Neuron (in vitro differentiated cells): ENCODE measurements around the gene PRR15L.

ENCODE experiments used
- H2AFZ ChIP-seq: one replicate; pipeline ENCODE4 v1.6.1; 2013; ENCODE audit warnings: low read depth, mild to moderate bottlenecking, inconsistent platforms, low read length, moderate library complexity
- H3K27me3 ChIP-seq: one replicate; pipeline ENCODE4 v1.6.1; 2013; ENCODE audit warnings: low read length; ENCODE audit not compliant: insufficient read depth
- H3K36me3 ChIP-seq: one replicate; pipeline ENCODE4 v1.6.1; 2013; ENCODE audit warnings: low read length; ENCODE audit not compliant: insufficient read depth
- H3K4me1 ChIP-seq: one replicate; pipeline ENCODE4 v1.6.1; 2013; ENCODE audit warnings: low read length; ENCODE audit not compliant: insufficient read depth
- H3K4me3 ChIP-seq: 2 replicates; pipeline ENCODE4 v1.5.1; 2013; ENCODE audit warnings: mild to moderate bottlenecking, low read length, moderate library complexity
- H3K9me3 ChIP-seq: one replicate; pipeline ENCODE4 v1.6.1; 2013; ENCODE audit warnings: low read length

The PRR15L gene

DNA sequence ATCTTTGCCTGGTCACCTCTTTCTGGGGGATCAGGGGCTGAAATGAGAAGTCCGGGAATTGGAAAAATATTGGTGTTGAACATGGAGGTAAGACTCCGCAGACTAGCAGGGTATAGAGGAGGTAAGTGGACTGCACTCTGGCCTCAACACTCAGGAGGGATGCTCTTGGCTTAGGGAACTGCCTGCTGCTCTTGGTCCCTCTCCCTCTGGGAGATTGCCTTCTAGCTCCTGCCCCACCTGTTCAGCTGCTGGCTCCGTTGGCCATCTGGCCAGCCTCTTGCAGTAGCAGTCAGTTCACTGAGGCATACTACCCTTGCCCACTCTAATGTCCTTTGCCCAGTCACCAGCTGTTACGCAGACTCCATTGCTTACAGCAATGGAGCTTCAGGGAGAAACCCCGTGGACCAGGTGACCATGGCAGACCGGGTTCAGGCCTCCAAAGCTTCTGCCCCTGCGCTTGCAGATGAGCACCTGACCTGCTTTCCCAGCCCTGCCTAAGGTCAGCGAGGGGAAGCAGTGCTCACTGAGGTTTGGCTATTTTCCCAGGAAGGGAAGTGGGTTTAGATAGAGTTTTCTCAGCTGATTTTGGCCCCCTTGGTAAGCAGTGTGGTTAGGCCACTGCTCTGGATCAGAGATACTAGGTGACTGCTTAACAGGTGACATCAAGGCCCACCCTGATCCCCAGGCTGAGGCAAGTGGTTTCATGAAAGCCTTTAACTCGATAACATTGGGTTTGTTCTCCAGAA lies 25.1 kb upstream of the PRR15L start:
- Histone ChIP-seq H3K4me3 (no peak overlapping the region), H3K27me3 (no peaks in the 10 kb centered on the region), H2AFZ (no peak overlapping the region), H3K9me3 (no peaks in the 10 kb centered on the region), H3K4me1 (peaks cover 28% of the 10 kb centered on the region), H3K36me3 (peaks cover 49% of the 10 kb centered on the region)

DNA sequence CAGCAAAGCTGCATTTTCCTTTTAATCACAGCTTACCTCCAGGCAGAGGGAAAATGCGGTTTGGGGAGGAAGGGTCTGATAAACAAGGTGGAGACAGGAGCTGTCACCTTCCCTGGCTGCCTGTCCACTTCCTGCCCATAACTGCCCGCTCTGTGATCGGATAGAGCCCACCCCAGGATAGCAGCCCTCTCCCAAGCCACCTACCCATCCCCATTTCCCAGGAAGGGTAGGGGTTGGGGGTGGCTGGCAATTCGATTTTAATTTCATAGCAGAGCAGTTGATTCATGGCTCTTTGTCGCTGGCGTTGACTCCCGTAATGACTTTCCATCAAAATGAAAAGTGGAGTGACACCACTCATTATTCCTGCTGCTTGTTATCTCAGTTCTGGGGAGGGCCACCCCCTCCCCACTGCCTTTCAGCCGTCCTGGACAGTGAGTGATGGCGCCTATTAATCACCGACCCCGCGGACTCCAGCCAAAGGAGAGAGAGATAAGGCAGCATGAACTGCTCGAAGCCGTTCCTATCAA lies 24.5 kb upstream of the PRR15L start:
- H3K36me3 ChIP-seq: peaks cover 54% of the 10 kb centered on the region
- no peak overlapping the region for H2AFZ ChIP-seq

DNA sequence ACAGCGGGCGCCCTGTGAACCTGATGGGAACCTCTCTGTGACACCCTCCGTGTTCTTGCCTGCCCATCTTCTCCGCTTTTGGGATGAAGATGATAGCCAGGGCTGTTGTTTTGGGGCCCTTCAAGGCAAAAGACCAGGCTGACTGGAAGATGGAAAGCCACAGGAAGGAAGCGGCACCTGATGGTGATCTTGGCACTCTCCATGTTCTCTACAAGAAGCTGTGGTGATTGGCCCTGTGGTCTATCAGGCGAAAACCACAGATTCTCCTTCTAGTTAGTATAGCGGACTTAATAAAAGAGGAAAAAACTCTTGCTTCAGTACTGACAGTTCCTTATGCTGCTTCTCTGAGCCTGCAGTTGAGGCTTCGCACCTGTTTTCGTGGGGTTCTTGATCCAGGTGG lies 23.8 kb upstream of the PRR15L start:
- Histone ChIP-seq H3K4me3 (no peak overlapping the region), H3K9me3 (no peaks in the 10 kb centered on the region), H3K36me3 (peaks cover 57% of the 10 kb centered on the region), H2AFZ (no peak overlapping the region), H3K27me3 (no peaks in the 10 kb centered on the region), H3K4me1 (peaks cover 15% of the 10 kb centered on the region)

More for the DNA sequence above, 24.5 kb upstream of the PRR15L start:
- peaks cover 22% of the 10 kb centered on the region for H3K4me1 ChIP-seq
- H3K27me3 ChIP-seq: no peaks in the 10 kb centered on the region
- no peaks in the 10 kb centered on the region for H3K9me3 ChIP-seq
- H3K4me3 ChIP-seq: no peak overlapping the region

DNA sequence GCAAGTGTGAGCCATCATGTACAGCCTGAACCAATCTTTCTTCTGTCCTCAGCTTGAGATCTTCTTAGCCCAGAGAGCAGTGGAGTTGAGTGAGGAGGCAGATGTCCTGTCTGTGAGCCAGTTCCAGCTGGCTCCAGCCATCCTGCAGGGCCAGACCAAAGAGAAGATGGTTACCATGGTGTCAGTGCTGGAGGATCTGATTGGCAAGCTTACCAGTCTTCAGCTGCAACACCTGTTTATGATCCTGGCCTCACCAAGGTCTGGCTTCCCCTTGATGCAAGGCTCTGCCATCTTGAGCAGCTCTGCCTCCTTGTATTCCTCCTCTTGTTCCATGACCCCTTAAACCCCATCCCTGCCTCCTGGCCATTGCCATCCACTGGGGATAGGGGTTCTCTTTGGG lies 22.9 kb upstream of the PRR15L start:
- H3K27me3 ChIP-seq: no peaks in the 10 kb centered on the region
- no peak overlapping the region for H2AFZ ChIP-seq
- no peak overlapping the region for H3K4me3 ChIP-seq
- peaks cover 66% of the 10 kb centered on the region for H3K36me3 ChIP-seq
- no peaks in the 10 kb centered on the region for H3K9me3 ChIP-seq
- H3K4me1 ChIP-seq: peaks cover 10% of the 10 kb centered on the region

DNA sequence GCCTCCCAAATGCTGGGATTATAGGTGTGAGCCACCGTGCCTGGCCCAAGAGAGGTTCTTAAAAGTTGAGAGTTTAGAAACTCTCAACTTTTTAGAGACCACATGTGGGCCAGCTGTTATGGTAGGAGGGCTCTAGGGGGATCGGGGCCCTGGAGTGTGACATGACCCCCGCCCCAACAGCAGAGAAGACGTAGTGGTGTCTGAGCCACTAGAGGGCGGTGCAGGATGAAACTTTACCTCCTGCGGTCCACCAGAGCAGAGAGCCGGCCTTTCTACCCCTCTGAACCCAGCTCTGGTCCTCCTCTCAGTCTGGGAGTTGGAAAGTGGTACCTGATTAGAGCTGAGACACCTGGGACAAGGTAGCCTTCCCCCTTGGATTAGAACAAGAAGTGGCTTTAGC lies 20.6 kb upstream of the PRR15L start:
- peaks cover 10% of the 10 kb centered on the region for H3K4me1 ChIP-seq
- peaks cover 81% of the 10 kb centered on the region for H3K36me3 ChIP-seq
- no peak overlapping the region for H3K4me3 ChIP-seq
- no peaks in the 10 kb centered on the region for H3K9me3 ChIP-seq
- no peak overlapping the region for H2AFZ ChIP-seq
- no peaks in the 10 kb centered on the region for H3K27me3 ChIP-seq

DNA sequence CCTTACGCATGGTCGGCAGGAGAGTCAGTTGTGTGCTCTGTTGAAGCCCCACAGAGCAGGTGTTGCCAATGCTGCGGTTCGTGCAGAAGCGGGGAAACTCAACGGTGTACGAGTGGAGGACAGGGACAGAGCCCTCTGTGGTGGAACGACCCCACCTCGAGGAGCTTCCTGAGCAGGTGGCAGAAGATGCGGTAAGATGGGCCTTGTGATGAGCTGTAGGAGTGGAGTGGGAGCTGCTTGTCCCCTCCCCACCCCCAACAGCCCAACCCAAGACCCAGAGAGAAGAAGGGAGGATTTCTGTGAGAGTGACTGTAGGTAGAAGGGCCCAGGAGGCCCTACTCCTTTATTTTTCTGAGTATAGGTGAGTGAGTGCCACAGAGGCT lies 18.1 kb upstream of the PRR15L start:
- peaks cover 12% of the 10 kb centered on the region for H3K4me1 ChIP-seq
- no peaks in the 10 kb centered on the region for H3K9me3 ChIP-seq
- H3K4me3 ChIP-seq: no peak overlapping the region
- no peaks in the 10 kb centered on the region for H3K27me3 ChIP-seq
- H2AFZ ChIP-seq: no peak overlapping the region
- peaks cover 63% of the 10 kb centered on the region for H3K36me3 ChIP-seq

DNA sequence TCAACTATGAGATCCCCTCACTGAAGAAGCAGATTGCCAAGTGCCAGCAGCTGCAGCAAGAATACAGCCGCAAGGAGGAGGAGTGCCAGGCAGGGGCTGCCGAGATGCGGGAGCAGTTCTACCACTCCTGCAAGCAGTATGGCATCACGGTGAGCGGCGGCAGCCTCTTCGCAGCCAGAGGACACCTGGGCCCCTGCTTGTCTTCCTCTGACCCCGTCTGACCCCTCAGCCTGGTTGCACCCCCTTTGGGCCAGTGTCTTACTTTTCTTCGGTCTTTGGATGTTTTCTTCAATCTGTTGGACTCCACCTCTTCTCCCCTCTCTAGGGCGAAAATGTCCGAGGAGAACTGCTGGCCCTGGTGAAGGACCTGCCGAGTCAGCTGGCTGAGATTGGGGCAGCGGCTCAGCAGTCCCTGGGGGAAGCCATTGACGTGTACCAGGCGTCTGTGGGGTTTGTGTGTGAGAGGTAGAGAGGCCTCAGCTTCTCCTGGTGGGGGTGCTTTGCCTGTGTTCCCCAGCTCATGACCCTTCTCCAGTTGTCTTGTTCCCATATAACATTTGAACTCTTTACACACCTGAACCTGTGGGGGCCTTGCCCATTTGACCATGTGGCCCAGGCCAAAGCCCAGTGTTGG lies 17.6 kb upstream of the PRR15L start:
- Histone ChIP-seq H3K36me3 (peaks cover 58% of the 10 kb centered on the region), H3K9me3 (no peaks in the 10 kb centered on the region), H3K4me3 (no peak overlapping the region)

DNA sequence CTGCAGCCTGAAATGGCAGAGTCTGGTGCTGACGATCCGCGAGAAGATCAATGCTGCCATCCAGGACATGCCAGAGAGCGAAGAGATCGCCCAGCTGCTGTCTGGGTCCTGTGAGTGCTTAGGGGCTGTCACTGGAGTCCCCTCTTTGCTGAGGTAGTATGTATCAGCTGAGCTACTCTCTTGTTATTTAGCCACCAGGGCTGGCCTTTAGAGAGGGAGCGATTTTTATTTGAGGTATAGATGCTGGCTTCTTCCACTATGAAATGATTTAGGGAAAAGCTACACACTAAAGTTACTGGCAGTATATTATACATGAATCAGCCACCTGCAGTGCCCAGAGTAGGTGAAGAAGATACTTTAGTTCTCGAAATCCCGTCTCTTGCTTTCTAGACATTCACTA lies 15.9 kb upstream of the PRR15L start:
- Histone ChIP-seq H3K27me3 (no peaks in the 10 kb centered on the region), H3K36me3 (peaks cover 40% of the 10 kb centered on the region), H3K9me3 (no peaks in the 10 kb centered on the region), H3K4me3 (no peak overlapping the region), H3K4me1 (peaks cover 12% of the 10 kb centered on the region), H2AFZ (no peak overlapping the region)

More for the DNA sequence above, 17.6 kb upstream of the PRR15L start:
- peaks cover 14% of the 10 kb centered on the region for H3K4me1 ChIP-seq
- no peaks in the 10 kb centered on the region for H3K27me3 ChIP-seq
- H2AFZ ChIP-seq: no peak overlapping the region

DNA sequence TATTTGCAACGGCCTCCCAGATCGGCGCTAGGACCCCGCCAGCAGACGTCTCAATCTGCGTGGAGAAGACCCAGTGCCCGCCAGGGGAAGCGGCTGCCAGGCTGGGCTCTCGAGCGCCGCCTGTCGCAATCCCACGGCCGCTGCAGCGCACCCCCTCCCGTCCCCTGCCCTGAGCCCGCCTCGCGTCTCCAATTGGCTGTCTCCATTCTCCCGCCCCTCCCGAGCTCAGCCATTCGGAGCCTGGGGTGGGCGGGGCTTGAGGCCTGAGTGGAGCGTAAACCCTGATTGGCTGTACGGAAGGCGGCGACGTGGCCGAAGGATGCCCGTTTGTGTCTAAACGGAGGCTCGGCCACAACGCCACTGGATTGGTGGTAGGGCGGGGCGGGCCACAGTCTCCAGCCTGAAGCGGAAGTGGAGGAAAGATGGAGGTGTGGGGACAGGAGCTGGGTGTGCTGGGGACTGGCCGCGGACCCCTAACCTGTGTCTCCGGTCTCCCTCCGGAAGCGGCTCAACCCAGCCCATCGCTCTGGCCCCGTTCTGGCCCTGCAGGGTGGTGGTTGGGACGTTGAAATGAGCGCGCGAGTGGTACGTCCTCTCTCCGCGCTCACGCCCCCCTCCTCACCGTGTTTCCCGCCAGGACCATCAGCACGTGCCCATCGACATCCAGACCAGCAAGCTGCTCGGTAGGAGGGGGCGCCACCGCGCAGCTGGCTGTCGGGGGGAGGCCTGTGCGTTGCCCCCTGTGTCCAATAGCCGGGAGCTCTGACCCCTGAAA lies 13.2 kb upstream of the PRR15L start, which contains the start of gene CDK5RAP3:
TSS of gene CDK5RAP3 (plus strand) at position 389 of the 775 bp plus-strand sequence. CDS start at position 423, 34 bp downstream.
- H3K4me1 ChIP-seq: peaks cover 11% of the 10 kb centered on the region
- H3K4me3 ChIP-seq: peak within 1 kb of the TSS; percentile 64
- H2AFZ ChIP-seq: peak within 1 kb of the TSS; percentile 11
- peaks cover 26% of the 10 kb centered on the region for H3K36me3 ChIP-seq
- no peaks in the 10 kb centered on the region for H3K27me3 ChIP-seq
- H3K9me3 ChIP-seq: no peaks in the 10 kb centered on the region

DNA sequence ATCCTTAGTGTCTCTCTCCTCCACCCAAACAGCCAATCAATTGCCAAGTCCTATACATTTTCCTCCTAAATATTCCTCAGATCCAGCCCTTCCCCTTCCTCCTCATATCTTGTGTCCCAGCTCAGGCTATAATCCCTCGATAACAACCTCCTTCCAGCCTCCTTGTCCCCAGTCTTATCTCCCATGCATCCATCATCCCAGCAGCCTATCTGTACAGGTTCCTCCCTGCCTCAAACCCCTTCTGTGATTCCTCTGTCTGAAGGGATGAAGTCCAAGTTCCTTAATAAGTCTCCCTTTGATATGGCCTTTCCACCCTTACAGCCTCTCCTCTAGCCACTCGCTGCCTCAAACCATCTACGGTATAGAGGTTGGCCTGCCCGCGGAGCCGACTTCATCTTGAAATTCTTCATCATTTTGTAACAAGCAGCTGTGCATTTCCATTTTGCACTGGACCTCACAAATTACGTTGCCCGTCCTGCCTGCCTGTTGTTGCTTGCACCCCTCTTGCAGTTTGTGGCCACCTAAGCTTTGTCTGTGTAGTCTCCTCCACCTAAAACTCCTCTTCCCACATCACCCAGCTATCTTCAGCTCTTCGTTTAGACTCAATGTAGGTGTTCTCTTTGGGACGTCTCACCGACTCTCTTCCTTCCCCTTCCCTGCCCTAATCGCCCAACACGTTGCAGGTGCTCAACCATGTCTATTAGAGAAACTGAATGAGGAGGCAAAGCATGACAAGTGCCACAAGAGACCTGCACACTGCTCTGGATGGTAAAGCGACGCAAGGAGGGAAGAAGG lies 12.4 kb upstream of the PRR15L start:
- peaks cover 18% of the 10 kb centered on the region for H3K36me3 ChIP-seq
- peak overlapping the region; percentile 24 for H3K4me3 ChIP-seq

DNA sequence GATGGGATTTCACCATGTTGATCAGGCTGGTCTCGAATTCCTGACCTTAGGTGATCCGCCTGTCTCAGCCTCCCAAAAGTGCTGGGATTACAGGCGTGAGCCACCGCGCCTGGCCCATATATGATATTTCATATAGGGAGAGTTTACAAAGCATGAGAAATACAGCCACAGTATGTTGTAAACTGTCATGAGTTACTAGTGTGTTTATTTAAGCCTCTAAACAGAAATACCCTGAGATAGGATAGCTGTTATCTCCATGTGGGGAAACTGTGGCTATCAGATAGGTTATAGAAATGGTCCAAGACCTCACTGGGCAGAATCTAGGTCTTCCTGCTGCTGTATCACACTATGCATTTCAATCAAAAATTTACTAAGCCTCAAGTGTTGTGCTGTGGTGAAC lies 11.2 kb upstream of the PRR15L start:
- H3K36me3 ChIP-seq: peaks cover 10% of the 10 kb centered on the region
- no peak overlapping the region for H2AFZ ChIP-seq
- H3K4me1 ChIP-seq: peaks cover 11% of the 10 kb centered on the region
- H3K9me3 ChIP-seq: no peaks in the 10 kb centered on the region
- no peak overlapping the region for H3K4me3 ChIP-seq
- H3K27me3 ChIP-seq: no peaks in the 10 kb centered on the region

More for the DNA sequence above, 12.4 kb upstream of the PRR15L start:
- H3K9me3 ChIP-seq: no peaks in the 10 kb centered on the region
- peaks cover 11% of the 10 kb centered on the region for H3K4me1 ChIP-seq
- H3K27me3 ChIP-seq: no peaks in the 10 kb centered on the region
- H2AFZ ChIP-seq: peak overlapping the region; percentile 11

DNA sequence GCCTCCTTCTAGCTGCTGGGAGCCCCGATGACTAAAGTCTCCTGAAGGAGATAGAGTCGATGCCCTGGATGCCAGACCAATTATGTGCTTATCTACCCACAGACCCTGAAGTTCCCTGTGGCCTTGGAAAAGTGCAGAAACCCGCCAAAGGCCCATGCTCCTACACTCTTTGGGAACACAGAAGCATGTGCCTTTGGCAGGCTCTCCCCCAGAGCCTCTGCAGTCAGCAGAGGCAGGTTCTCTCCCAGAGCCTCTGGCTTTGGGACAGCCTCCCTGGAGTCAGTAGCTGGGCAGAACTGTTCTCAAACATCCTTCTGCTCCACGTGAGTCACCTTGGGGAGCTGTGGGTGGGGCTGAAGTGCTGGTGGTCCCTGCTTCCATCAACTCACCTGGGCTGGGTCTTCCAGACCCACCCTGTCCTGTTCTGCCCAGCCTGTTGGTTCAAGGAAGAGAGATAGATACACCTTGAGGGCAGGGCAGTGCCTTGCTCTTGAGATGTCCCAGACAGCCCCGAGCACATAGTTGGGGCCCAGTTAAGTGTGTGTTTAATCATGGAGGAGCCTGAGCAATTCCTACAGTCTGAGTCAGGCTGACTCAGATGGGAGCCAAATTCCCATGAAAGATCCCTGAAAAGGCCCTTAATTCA lies 10.0 kb upstream of the PRR15L start:
- no peak overlapping the region for H3K4me3 ChIP-seq
- no peaks in the 10 kb centered on the region for H3K9me3 ChIP-seq
- H2AFZ ChIP-seq: no peak overlapping the region
- peaks cover 11% of the 10 kb centered on the region for H3K4me1 ChIP-seq
- peaks cover 1% of the 10 kb centered on the region for H3K36me3 ChIP-seq
- H3K27me3 ChIP-seq: no peaks in the 10 kb centered on the region
